H1 (cell line): Measurements from ENCODE around the gene PPP4R1. TPM values are rescaled to one million over a fixed set of nuclear protein-coding genes. Genes with fewer than 3 reads are reported as not detected.

Experiments used
- CTCF ChIA-PET: fragments of 300-600 bp; sonication (Branson Sonifier 250); formaldehyde crosslinking; loops from one replicate; lab custom pipeline; 2021; ENCODE audit not compliant: partially characterized antibody; lab: Charles Lee
- POLR2A ChIA-PET: fragments of 300-600 bp; sonication (Branson Sonifier 250); formaldehyde crosslinking; loops from one replicate; lab custom pipeline; 2021; ENCODE audit warnings: inconsistent platforms; ENCODE audit not compliant: partially characterized antibody; lab: Charles Lee
- DNase-seq, 2 experiments: peaks; one replicate each; pipeline versions ENCODE4 v3.0.0 to v3.0.0-alpha.2; 2010 to 2022; ENCODE audit warnings: low spot score in 2 of 2, low read depth in 1 of 2, mixed read lengths in 1 of 2
- FAIRE-seq: peaks from 2 replicates; lab custom pipeline; 2011; peaks lifted over from hg19 to GRCh38; lab: Jason Lieb, UNC
- H2AFZ ChIP-seq: 2 replicates; pipeline ENCODE4 v1.8.1; 2012; ENCODE audit warnings: low read length, inconsistent platforms
- H2AK5ac ChIP-seq: 2 replicates; pipeline ENCODE4 v1.6.1; 2013; ENCODE audit warnings: low read depth, low read length
- H2BK120ac ChIP-seq: replicated peaks from 2 replicates; pipeline ENCODE3; 2013; ENCODE audit warnings: low read depth, low read length, inconsistent platforms
- H2BK12ac ChIP-seq: 2 replicates; pipeline ENCODE4 v1.6.1; 2013; ENCODE audit warnings: low read depth, low read length
- H2BK15ac ChIP-seq: 2 replicates; pipeline ENCODE4 v1.6.1; 2013; ENCODE audit warnings: low read length
- H2BK20ac ChIP-seq: 2 replicates; pipeline ENCODE4 v1.6.1; 2013; ENCODE audit warnings: low read length
- H2BK5ac ChIP-seq: 2 replicates; pipeline ENCODE4 v1.6.1; 2013; ENCODE audit warnings: low read depth, low read length
- H3K14ac ChIP-seq: 2 replicates; pipeline ENCODE4 v1.6.1; 2013; ENCODE audit warnings: inconsistent platforms; ENCODE audit not compliant: insufficient read length
- H3K18ac ChIP-seq: 2 replicates; pipeline ENCODE4 v1.6.1; 2013; ENCODE audit warnings: low read length; ENCODE audit errors: extremely low read depth
- H3K23ac ChIP-seq: 2 replicates; pipeline ENCODE4 v1.6.1; 2013; ENCODE audit warnings: inconsistent platforms; ENCODE audit not compliant: insufficient read length
- H3K23me2 ChIP-seq: 2 replicates; pipeline ENCODE4 v1.6.1; 2013; ENCODE audit warnings: low read depth, low read length
- H3K27ac ChIP-seq: 2 replicates; pipeline ENCODE4 v1.6.1; 2011; ENCODE audit warnings: low read depth, low read length, inconsistent platforms
- H3K27me3 ChIP-seq, 4 experiments: replicated peaks in 1 of 4; 1 replicate in 1 of 4; 2 replicates in 3 of 4; pipeline versions ENCODE4 v1.6.1 to v1.8.1; 2011 to 2013; ENCODE audit warnings: low read length in 3 of 4, mild to moderate bottlenecking in 3 of 4, inconsistent platforms in 2 of 4, mixed read lengths in 2 of 4, moderate library complexity in 1 of 4; ENCODE audit not compliant: control insufficient read depth in 3 of 4, insufficient read depth in 3 of 4; ENCODE audit errors: extremely low read depth in 1 of 4
- H3K36me3 ChIP-seq, 4 experiments: 2 replicates each; pipeline versions ENCODE4 v1.6.1 to v1.8.1; 2011 to 2013; ENCODE audit warnings: mild to moderate bottlenecking in 4 of 4, low read length in 3 of 4, moderate library complexity in 2 of 4, control low read depth in 1 of 4, inconsistent platforms in 1 of 4; ENCODE audit not compliant: insufficient read depth in 4 of 4, control insufficient read depth in 2 of 4
- H3K4ac ChIP-seq: replicated peaks from 2 replicates; pipeline ENCODE3; 2013; ENCODE audit warnings: low read length, low read depth, mixed read lengths, inconsistent platforms; ENCODE audit not compliant: insufficient read length
- H3K4me1 ChIP-seq, 4 experiments: replicated peaks in 1 of 4; 1 replicate in 1 of 4; 2 replicates in 3 of 4; pipeline versions ENCODE4 v1.6.1 to v1.8.1; 2011 to 2013; ENCODE audit warnings: low read length in 3 of 4, inconsistent platforms in 2 of 4, mixed read lengths in 1 of 4; ENCODE audit not compliant: insufficient read depth in 4 of 4, control insufficient read depth in 3 of 4
- H3K4me2 ChIP-seq, 2 experiments: 2 replicates each; pipeline versions ENCODE4 v1.6.1 to v1.8.1; 2011 to 2013; ENCODE audit warnings: low read depth in 2 of 2, low read length in 2 of 2, control low read depth in 1 of 2, inconsistent platforms in 1 of 2, mild to moderate bottlenecking in 1 of 2; ENCODE audit not compliant: insufficient read depth in 1 of 2
- H3K4me3 ChIP-seq, 4 experiments: fragments of 200-600, 300-600 bp in 1 of 4; sonication (generic), shearing (Covaris generic), sonication (Bioruptor Twin) in 1 of 4; 2 replicates each; pipeline versions ENCODE4 v1.5.1 to v1.8.1; 2011 to 2016; ENCODE audit warnings: low read length in 4 of 4, low read depth in 3 of 4, control low read depth in 2 of 4, inconsistent platforms in 2 of 4, mild to moderate bottlenecking in 2 of 4, mixed read lengths in 1 of 4, moderate library complexity in 1 of 4; ENCODE audit not compliant: insufficient read depth in 2 of 4; ENCODE audit errors: extremely low read depth in 1 of 4
- H3K56ac ChIP-seq: replicated peaks from 2 replicates; pipeline ENCODE3; 2013; ENCODE audit warnings: low read depth, mild to moderate bottlenecking, mixed read lengths, low read length, inconsistent platforms; ENCODE audit not compliant: insufficient read length
- H3K79me1 ChIP-seq: 2 replicates; pipeline ENCODE4 v1.6.1; 2013; ENCODE audit warnings: low read depth, low read length, control low read depth
- H3K79me2 ChIP-seq, 2 experiments: 2 replicates each; pipeline versions ENCODE4 v1.6.1 to v1.8.1; 2012 to 2013; ENCODE audit warnings: low read length in 2 of 2, mild to moderate bottlenecking in 2 of 2, inconsistent platforms in 1 of 2; ENCODE audit not compliant: insufficient read depth in 2 of 2, control insufficient read depth in 1 of 2
- H3K9ac ChIP-seq, 4 experiments: replicated peaks in 1 of 4; 1 replicate in 1 of 4; 2 replicates in 3 of 4; pipeline versions ENCODE4 v1.6.1 to v1.8.1; 2011 to 2013; ENCODE audit warnings: low read depth in 3 of 4, low read length in 3 of 4, control low read depth in 2 of 4, mild to moderate bottlenecking in 2 of 4, moderate library complexity in 2 of 4, inconsistent platforms in 1 of 4; ENCODE audit errors: extremely low read depth in 1 of 4
- H3K9me3 ChIP-seq, 2 experiments: 2 replicates each; pipeline versions ENCODE4 v1.6.1 to v1.8.1; 2012 to 2013; ENCODE audit warnings: mild to moderate bottlenecking in 2 of 2, moderate library complexity in 2 of 2, control low read depth in 1 of 2, inconsistent platforms in 1 of 2, low read depth in 1 of 2, low read length in 1 of 2, mixed read lengths in 1 of 2; ENCODE audit not compliant: insufficient read depth in 2 of 2
- H4K20me1 ChIP-seq, 2 experiments: replicated peaks in 1 of 2; 2 replicates each; pipeline versions ENCODE3 to v1.8.1; 2011 to 2013; ENCODE audit warnings: inconsistent platforms in 2 of 2, low read length in 2 of 2, mild to moderate bottlenecking in 1 of 2; ENCODE audit not compliant: insufficient read depth in 2 of 2, control insufficient read depth in 1 of 2
- H4K5ac ChIP-seq: 2 replicates; pipeline ENCODE4 v1.6.1; 2013; ENCODE audit warnings: low read length, low read depth, mixed read lengths, inconsistent platforms; ENCODE audit not compliant: insufficient read length
- H4K8ac ChIP-seq: 2 replicates; pipeline ENCODE4 v1.8.0; 2013; ENCODE audit warnings: mild to moderate bottlenecking, moderate library complexity, low read length, inconsistent platforms; ENCODE audit not compliant: insufficient read depth; ENCODE audit errors: extremely low read depth
- H4K91ac ChIP-seq: replicated peaks from 2 replicates; pipeline ENCODE3; 2013; ENCODE audit warnings: low read length, mixed read lengths, inconsistent platforms; ENCODE audit not compliant: insufficient read length
- EGR1 ChIP-seq: IDR thresholded peaks from 2 replicates; pipeline ENCODE4 v1.6.1; 2011; ENCODE audit warnings: low read depth, low read length, borderline replicate concordance
- WGBS, 2 experiments: shearing (Covaris generic) in 1 of 2; methylation state at CpG; one replicate each; pipeline versions ENCODE4 v1.1.6 to v1.1.7; 2013 to 2015; ENCODE audit warnings: low lambda C conversion rate in 2 of 2, mixed read lengths in 2 of 2, inconsistent platforms in 1 of 2, low coverage in 1 of 2, missing lambda C conversion rate in 1 of 2; ENCODE audit not compliant: insufficient replicate concordance in 2 of 2, insufficient coverage in 1 of 2, insufficient read length in 1 of 2; ENCODE audit errors: extremely low coverage in 1 of 2, missing lambda C conversion rate in 1 of 2; 5-methylcytosine and 5-hydroxymethylcytosine counted together
- polyA plus RNA-seq, 7 experiments: library from polyadenylated mRNA; depleted of rRNA in 3 of 7; stranded (reverse) in 5 of 7; unstranded in 2 of 7; fragments of >200 nt in 5 of 7; fragments of 200-250 nt in 2 of 7; gene quantifications; 1 replicate in 5 of 7; 2 replicates in 1 of 7; 4 replicates in 1 of 7; pipeline versions ENCODE4 v1.2.1 to v1.2.3, GENCODE V29; 2011 to 2013; ENCODE audit warnings: missing spikeins in 2 of 7, mixed read lengths in 2 of 7
- total RNA-seq: library from RNA; stranded (reverse); fragmentation: NEBNext Ultra II Directional; extraction: Animal tissue kit (Norgen Biotek cat#: 25700); gene quantifications from 2 replicates; pipeline ENCODE4 v1.2.1, GENCODE V29; 2021

Gene PPP4R1
- total and polyA plus RNA-seq, 2 of the 8 experiments (the other 6 are each of a cell fraction or from before 2014, with no cell fraction given): 67.4 to 96.1 TPM

GRCh38 chr18:9545029-9545428 is 69.3 kb downstream of the PPP4R1 start:
- H3K27ac ChIP-seq: no peak overlapping the region
- H3K18ac ChIP-seq: no peak overlapping the region
- no peaks in the 10 kb centered on the region for H3K27me3 ChIP-seq
- no peak overlapping the region for H3K4ac ChIP-seq
- no peak overlapping the region for H3K4me2 ChIP-seq
- no peak overlapping the region for H2BK20ac ChIP-seq
- no peaks in the 10 kb centered on the region for H3K79me2 ChIP-seq
- H3K23me2 ChIP-seq: peaks cover 2% of the 10 kb centered on the region; the same call in 1 of the 2 replicates
- no peak overlapping the region for H3K14ac ChIP-seq
- WGBS, 2 experiments: 95% methylated on average over 5 of the region's 5 CpGs; no CpG with 5 or more reads in 1 of the 2 experiments
- peaks cover 14 to 30% (median 25%) of the 10 kb centered on the region in 4 experiments; a peak in 7 of 8 replicates for H3K36me3 ChIP-seq
- H2AFZ ChIP-seq: no peak overlapping the region
- no peak overlapping the region for H4K91ac ChIP-seq
- no peaks in the 10 kb centered on the region for H3K9me3 ChIP-seq
- H2BK15ac ChIP-seq: no peak overlapping the region
- no peaks in the 10 kb centered on the region for H3K79me1 ChIP-seq
- no peak overlapping the region for H2AK5ac ChIP-seq
- H2BK120ac ChIP-seq: no peak overlapping the region
- no peak for DNase-seq
- ChIA-PET CTCF (interaction anchor here (0.7 to 1.7 kb wide), 6 partner anchors 12 to 471 kb away, joined by 3 to 5 read pairs (median 4); no protein-coding TSS in a partner anchor), POLR2A (interaction anchor here (1.4 kb wide), 1 partner anchor 18 kb away, joined by 3 read pairs; no protein-coding TSS in a partner anchor)
- H4K8ac ChIP-seq: no peak overlapping the region
- TF ChIP-seq EGR1: no peak
- no peaks in the 10 kb centered on the region; a peak in 1 of 7 replicates for H3K4me1 ChIP-seq
- no peak overlapping the region for H2BK12ac ChIP-seq
- H3K56ac ChIP-seq: no peak overlapping the region
- H2BK5ac ChIP-seq: no peak overlapping the region
- H3K9ac ChIP-seq: no peak overlapping the region
- no peak overlapping the region for H4K5ac ChIP-seq
- H3K4me3 ChIP-seq: no peak overlapping the region
- H4K20me1 ChIP-seq: peaks cover 0 to 3% of the 10 kb centered on the region in 2 experiments
- H3K23ac ChIP-seq: no peak overlapping the region
- FAIRE-seq: no peak
